Breast epithelium (tissue), 3 donors: ENCODE data around the gene CLEC17A.

Experiments
- CTCF ChIP-seq, 3 donors: fragments of 450-650 bp; IDR thresholded peaks; one replicate each; pipeline ENCODE4 v1.5.1; 2016 to 2017; ENCODE audit warnings: antibody characterized with exemption in 3 of 3, mild to moderate bottlenecking in 3 of 3, moderate library complexity in 3 of 3
- POLR2A ChIP-seq: fragments of 450-650 bp; IDR thresholded peaks from one replicate; pipeline ENCODE4 v1.6.1; 2016; ENCODE audit warnings: antibody characterized with exemption, mild to moderate bottlenecking, moderate library complexity
- POLR2AphosphoS5 ChIP-seq, 3 donors: sonication (generic); formaldehyde crosslinking; IDR thresholded peaks; one replicate each; pipeline ENCODE4 v1.6.1; 2017; ENCODE audit warnings: antibody characterized with exemption in 3 of 3

GRCh38 chr19:14649020-14649419 lies 66.1 kb downstream of the CLEC17A start:
- TF ChIP-seq POLR2A (no peak), CTCF (IDR thresholded peaks at IDR 0.05) (no peak), POLR2AphosphoS5 (IDR thresholded peaks at IDR 0.05) (no peak)
